GM19025 (cell line): ENCODE measurements around the gene LRP10.
"Not testable (repeated sequence)": the region's sequence is repeated elsewhere in the genome, so short reads cannot be mapped to it uniquely, and the experiment has no call there.

ENCODE experiments used
- ATAC-seq: cut with Tn5 transposase; IDR thresholded peaks from one replicate; pipeline ENCODE4 v1.9.1; 2021; ENCODE audit warnings: mild to moderate bottlenecking, low read depth, moderate library complexity; ENCODE audit not compliant: unreplicated experiment

Gene LRP10

GRCh38 chr14:22886500-22887259 lies 15.1 kb downstream of the LRP10 start:
- ATAC-seq: peak; percentile 47

DNA sequence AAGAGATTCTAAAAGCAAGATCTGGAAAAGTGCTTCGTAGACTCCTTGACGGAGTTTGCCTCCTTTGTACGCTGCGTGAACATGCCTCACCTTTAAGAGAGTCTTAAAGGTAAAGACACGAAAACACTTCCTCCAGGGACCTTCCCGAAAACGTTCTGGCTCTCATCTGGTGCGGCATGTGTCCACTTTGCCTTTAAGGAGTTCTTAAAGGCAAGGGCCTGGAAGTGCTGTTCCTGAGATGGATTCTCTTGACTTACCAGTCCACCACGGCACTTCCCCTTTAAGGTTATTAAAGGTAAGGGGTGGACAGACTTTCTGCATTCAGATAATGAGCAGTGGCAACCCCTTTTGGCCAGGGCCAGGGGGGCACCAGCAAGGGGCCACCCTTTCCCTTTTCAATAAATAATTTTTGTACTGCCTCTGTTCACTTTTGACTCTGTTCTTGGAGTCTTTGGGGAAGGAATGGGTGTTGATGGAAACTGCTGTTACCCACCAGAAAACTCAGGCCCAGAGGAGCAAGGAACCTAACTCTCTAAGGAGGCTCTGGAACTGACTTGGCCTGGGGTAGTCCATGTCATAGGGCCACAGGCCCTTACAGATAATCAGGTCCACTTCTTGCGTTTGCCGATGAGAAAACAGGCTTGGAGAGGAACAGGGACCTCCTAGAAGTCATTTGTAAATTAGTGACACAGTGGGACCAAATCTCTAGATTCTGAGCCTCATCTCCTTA lies 15.9 kb downstream of the LRP10 start:
- no peak for ATAC-seq

DNA sequence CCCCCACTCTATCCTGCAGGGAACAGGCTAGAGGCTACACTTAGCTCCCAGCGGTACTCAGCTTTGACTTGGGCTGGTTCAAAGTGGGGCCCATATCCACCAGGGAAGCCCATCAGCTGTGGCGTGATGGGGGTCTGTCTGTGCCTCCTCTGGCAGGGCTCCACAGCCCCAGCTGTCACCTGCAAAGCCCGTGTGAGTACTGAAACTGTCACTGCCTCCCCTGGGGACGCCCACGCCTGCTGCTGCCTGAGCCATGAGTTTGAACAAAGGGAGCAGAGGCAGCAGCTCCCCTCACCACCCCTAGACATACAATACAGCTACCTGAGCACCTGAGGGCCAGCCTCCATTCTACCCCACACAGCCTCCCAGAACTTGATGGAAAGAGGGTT lies 16.4 kb downstream of the LRP10 start:
- peak; percentile 38 for ATAC-seq

DNA sequence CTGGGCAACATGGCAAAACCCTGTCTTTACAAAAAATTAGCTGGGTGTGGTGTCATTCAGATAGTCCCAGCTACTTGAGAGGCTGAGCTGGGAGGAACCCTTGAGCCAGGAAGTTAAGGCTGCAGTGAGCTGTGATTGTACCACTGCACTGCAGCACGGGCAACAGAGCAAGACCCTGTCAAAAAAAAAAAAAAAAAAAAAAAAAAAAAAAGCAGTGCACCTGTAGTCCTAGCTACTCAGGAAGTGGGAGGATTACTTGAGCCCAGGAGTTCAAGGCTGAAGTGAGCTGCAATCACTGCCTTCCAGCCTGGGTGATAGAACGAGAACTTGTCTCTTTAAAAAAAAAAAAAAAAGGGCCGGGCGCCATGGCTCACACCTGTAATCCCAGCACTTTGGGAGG lies 17.1 kb downstream of the LRP10 start:
- no peak for ATAC-seq

GRCh38 chr14:22890416-22890815 lies 18.9 kb downstream of the LRP10 start:
- ATAC-seq: no peak

DNA sequence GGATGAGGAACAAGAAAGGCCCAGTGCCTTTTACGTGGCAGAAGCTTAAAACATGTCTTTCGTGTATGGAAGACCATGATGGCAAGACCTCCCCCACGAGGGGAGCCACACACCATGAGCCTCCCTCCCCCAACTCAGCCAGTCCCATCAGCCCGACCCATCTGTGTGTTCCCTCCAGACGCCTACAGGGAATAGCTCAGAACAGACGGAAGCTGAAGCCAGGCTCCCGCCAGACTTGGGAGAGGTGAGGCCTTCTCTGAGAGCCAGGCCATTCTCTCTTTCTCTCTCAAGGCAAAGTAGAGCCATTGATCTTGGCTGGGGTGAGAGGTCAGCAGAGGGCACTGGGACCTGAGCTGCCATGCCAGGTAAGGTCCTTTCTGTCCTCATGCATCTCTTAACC lies 20.9 kb downstream of the LRP10 start:
- no peak for ATAC-seq

- no peak for ATAC-seq
These were observed 22.2 kb downstream of the LRP10 start for GRCh38 chr14:22893706-22894105.

DNA sequence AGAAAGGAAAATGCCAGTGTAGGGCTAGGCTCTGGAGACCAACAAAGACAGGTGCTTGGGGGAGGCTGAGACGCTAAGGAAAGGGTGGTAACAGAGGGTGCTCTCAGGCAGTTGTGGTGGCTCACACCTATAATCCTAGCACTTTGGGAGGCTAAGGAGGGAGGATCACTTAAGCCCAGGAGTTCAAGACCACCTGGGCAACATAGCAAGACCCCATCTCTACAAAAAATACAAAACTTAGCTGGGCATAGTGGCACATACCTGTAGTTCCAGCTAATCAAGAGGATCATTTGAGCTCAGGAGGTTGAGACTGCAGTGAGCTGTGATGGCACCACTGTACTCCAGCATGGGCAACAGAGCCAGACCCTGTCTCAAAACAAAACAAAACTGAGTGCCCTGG lies 23.9 kb downstream of the LRP10 start:
- no peak for ATAC-seq

DNA sequence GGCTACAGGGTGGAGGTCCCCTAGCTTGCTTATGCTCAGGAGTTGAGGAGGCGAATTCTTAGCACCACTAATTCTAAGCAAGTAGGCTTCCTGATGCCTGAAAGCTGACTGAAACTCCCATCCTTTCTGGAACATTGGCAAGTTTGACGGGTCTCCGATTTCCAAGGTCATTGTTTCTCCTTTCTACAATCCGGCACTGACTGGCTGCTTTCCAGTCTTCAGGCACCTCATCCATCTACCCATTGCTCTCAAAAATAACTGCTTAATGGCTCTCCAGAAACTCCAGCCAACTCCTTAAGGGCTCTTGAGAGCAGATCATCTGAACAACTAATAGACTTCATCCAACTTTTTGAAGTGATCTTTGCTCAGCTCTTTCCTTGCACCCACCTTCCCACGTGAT lies 24.8 kb downstream of the LRP10 start:
- ATAC-seq: no peak

GRCh38 chr14:22896760-22897159 lies 25.2 kb downstream of the LRP10 start:
- ATAC-seq: no peak

DNA sequence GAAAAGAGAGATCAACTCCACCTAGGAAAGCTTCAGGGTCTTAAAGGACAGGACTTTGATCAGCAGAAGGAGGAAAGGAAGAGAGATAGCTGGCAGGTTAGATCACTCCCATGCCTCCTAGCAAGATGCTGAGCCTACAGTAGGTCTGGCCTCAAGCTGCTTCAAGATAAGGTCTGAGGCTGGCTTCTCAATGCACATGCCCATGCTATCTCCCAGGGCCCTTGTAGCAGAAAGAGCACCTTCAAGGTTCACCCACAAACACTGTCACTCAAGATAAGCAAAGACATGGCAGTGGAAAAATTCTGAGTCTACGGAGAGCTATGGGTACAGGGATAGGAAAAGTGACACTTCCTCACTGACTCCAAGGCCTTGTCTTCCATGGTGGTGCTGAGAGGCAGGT lies 25.8 kb downstream of the LRP10 start:
- ATAC-seq: no peak

DNA sequence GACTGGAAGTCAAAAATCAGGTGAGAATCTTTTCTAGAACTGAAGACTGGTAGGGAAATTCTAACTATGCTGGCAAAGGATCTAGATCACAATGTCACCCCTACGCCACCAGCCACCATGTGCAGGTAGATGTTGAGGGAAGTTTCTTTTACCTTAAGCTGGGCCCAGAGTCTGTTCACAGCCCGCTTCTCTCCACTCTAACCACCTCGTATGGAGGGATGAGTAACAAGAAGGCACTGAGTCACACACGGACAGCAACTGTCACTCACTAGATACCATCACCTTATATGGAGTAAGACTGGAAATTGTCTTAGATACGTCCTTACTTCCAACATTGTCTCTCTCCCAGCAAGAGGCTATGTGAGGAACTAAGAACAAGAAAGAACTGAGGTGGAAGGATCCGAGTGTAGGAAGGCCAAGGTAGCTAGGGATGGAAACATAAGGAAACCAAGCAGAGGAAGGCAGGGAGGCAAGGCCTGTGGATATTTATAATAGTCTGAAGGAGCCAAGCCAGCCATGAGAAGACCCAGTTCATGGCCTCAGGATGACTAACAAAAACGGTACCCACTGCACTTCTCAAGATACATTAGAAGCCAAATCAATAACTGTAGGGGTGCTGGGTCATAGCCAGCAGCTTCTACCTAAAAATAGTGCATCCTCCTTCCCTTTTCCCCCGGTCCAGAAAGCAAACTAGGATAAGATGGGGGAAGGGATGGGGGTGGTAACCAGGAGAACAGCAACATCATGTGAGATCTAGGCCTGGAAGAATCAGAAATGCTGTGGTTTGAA lies 27.0 kb downstream of the LRP10 start:
- ATAC-seq: no peak

DNA sequence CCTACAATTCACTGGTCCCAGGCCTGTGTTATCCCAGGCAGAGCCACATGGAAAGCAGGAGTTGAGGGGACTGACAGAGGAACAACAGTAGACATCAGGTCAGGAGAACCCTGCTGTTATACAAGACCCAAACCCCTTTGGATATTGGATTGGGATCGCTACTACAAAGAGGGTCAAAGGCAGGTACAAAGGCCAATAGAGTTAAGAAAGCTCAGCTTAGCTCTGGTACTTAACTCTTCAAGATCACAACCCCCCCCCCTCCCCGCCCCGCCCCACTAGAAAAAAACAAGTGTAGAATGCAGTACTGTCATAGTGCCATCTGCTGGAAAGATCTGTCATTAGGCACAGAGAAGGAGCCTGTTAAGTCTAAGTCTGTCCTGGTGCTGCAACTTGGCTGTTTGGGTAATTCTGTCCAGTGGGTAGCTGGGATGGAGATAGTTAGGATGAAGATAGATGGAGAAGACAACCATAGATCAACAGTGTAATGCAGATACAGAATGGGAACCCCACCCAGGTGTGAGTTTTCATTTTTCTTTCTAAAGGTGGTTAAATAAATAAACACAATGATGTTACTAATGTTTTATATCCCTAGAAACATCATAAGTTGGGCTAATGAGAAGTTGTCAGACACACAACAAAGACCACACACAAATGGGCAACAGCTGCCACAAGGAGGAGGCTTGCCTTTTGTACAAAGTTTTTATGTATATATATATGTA lies 28.7 kb downstream of the LRP10 start:
- no peak for ATAC-seq

DNA sequence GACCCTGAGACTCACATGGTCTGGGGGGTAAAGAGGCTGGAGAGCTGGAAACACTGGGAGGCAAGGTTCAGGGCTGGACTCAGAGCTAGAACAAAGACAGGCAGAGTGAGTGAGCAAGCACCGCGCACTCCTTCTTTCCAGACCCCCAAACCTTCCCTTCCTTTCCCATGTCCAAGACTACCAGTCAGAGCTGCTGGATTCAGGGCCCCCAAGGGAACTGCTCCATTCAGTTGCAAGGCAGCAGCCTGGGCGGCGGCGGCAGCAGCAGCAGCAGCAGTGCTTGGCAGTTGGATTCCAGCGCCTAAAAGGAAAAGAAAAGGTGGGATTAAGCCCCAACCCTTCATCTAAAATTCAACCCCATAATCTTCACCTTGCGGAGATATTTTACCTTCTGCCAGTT lies 30.3 kb downstream of the LRP10 start:
- ATAC-seq: no peak

- no peak for ATAC-seq
These were observed 32.2 kb downstream of the LRP10 start for GRCh38 chr14:22903742-22904087.

GRCh38 chr14:22905627-22906026 lies 34.1 kb downstream of the LRP10 start:
- no peak for ATAC-seq

DNA sequence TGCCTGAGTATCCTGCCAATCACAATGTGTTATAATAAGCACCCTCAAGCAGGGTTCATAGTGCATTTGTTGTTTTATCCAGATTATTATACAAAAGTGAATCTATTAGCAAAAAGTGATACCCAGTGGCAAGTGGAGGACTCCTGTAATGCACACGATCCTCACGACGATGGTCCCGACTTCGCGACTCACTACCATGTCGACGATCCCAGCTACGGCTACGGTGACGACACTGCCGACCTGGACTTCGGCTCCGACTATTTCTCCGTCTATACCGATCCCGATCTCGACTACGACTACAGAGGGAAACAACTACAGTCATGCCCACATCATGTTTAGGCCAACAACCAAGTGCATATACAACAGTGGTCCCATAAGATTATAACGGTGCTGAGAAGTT lies 34.5 kb downstream of the LRP10 start:
- no peak for ATAC-seq

- ATAC-seq: no peak
These were observed 35.9 kb downstream of the LRP10 start for GRCh38 chr14:22907429-22907828.

- ATAC-seq: no peak
These were observed 37.1 kb downstream of the LRP10 start for GRCh38 chr14:22908601-22909000.

DNA sequence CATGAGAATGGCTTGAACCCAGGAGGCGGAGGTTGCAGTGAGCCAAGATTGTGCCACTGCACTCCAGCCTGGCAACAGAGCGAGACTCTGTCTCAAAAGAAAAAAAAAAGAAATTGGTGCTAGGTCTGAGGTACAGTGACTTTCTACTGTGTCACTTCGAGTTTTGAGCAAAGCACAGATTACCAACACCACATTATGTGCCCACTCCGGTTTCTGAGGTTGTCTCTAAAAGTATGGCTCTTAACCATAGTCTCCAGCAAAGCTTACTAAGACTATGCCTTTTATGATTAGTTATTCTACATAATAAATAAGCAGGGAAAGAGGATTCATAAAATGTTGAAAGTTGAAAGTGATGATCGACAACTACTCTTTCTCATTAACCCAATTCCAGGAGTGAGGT lies 39.4 kb downstream of the LRP10 start:
- ATAC-seq: no peak

DNA sequence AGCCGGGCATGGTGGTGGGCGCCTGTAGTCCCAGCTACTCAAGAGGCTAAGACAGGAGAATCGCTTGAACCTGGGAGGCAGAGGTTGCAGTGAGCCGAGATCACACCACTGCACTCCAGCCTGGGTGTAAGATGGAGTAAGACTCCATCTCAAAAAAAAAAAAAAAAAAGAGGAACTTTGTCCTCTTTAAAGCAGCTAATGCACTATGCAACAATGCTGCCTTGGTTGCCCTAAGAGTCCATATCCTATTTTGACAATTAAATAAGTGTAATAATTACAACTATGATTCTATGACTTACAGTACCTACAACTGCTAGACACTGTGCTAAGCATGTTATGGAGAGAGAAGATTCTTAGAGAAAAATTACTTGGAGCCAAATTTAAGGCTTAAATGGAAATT lies 43.3 kb downstream of the LRP10 start:
- not testable (repeated sequence) for ATAC-seq
